ENCODE measurements around the gene NBPF4.
"Not testable (repeated sequence)": the region's sequence is repeated elsewhere in the genome, so short reads cannot be mapped to it uniquely, and the experiment has no call there.

The NBPF4 gene

DNA sequence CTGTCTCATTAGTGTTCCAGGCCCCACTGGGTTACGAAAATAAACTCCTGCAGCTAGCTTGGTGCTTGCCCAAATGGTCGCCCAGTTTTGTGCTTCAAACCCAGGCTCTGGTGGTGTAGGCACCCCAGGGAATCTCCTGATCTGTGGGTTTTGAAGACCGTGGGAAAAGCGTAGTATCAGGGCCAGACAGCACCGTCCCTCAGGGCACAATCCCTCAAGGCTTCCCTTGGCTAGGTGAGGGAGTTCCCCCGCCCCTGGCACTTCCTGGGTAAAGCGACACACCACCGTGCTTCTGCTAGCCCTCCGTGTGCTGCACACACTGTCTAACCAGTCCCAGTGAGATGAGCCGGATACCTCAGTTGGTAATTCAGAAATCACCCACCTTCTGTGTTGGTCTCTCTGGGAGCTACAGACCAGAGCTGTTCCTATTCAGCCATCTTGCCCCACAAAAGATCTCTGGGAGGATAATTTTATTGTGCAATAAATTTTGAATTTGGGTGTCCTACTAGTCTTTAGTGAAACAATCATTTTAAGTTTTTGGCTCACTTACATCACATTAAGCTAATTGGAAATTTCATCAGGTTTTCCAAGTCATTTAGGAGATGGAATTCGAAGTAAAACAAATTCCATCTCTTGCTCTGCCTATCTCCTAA is 34.3 kb downstream of the NBPF4 start:
- no peak for DNase-seq (ENCODE audit: low spot score)

DNA sequence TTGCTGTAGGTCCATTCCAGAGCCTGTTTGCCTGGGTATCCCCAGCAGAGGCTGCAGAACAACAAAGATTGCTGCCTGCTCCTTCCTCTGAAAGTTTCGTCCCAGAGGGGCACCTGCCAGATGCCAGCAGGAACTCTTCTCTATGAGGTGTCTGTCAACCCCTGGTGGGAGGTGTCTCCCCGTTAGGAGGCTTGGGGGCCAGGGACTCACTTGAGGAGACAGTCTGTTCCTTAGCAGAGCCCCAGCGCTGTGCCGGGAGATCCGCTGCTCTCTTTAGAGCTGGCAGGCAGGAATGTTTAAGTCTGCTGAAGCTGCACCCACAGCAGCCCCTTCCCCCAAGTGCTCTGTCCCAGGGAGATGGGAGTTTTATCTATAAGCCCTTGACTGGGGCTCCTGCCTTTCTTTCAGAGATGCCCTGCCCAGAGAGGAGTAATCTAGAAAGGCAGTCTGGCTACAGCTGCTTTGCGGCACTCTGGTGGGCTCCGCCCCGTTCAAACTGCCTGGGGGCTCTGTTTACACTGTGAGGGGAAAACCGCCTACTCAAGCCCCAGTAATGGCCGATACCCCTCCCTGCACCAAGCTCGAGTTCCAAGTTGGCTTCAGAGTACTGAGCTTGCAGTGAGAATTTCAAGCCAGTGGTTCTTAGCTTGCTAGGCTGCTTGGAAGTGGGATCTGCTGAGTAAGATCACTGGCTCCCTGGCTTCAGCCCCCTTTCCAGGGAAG is 35.0 kb downstream of the NBPF4 start:
- no peak for DNase-seq (ENCODE audit: low spot score)

DNA sequence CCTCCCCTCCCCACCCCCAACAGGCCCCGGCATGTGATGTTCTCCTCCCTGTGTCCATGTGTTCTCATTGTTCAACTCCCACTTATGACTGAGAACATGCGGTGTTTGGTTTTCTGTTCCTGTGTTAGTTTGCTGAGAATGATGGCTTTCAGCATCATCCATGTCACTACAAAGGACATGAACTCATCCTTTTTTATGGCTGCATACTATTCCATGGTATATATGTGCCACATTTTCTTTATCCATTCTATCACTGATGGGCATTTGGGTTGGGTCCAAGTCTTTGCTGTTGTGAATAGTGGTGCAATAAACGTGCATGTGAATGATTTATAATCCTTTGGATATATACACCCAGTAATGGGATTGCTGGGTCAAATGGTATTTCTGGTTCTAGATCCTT is 40.3 kb downstream of the NBPF4 start:
- not testable (repeated sequence) for DNase-seq (ENCODE audit: low spot score)

DNA sequence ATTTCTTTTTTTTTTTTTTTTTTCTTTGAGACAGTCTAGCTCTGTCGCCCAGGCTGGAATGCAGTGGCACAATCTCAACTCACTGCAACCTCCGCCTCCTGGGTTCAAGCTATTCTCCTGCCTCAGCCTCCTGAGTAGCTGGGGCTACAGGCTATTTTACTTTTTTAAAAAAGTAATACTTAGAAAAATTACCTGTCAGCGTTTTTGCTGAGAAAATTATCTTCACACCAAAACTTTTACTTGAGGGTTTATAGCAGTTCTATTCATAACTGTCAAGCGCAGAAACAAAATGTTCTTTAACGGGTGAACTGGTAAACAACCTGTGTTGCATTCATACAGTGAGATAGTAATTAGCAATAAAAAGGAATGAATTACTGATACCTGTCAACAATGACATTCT is 42.2 kb downstream of the NBPF4 start:
- no peak for DNase-seq (ENCODE audit: low spot score)

DNA sequence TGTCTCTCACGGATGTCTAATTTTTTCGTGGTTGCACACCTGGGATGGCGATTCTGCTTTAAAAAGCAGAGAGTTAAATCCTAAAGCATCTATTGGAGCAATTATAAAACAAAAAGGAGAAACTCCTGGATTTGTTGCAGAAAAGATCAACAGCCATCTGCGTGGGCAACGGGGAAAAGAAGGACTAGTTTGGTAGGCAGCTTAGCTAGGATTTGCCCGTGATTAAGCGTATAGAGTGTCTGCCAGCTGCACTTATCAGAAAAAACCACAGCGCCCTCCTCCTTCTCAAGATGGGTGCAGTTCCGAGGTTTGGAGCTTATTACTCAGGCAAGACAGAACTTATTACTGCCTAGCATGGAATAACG is 43.2 kb downstream of the NBPF4 start:
- peak; percentile 29 for DNase-seq (ENCODE audit: low spot score)

DNA sequence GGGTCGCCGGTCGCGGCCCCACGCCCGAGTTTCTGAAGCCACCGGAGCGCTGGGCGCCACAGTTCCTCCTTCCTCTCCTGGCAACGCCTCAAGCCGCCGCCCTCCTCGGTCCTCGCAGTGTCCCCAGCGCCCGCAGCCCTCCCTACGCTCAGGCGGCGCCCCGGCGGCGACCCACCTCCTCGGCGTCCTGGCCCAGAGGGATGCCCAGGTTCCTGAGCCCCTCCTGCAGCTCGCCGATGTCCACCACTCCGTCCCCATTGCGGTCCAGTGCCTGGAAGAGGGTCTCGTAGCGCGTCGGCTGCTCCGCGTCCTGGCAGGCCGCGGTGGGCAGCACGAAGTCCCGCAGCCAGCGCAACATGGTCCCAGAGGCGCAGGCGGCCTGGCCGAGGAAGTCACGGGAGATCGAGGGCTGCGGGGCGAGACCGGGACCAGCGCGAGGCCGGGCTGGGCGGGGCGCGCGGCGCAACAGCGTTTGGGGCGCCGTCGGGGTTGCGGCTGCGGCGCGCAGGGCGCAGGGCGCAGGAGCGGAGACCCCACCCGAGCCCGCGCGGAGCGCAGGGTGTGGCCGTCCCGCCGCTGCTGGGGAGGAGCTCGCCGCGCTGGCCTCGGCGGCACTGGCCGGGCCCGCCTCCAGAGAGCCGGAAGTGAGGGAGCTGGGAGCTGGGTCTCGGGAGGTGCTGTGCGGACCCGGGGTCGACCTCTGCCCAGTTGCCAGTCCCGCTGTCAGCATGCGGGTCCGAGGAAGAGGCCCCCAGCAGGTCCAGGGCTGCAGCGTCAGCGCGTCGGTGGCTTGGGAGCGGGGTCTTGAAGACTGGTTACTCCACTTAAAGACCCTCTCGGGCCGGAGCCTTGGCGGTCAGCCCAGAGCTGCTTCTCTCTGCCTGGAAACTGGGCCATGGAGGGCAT is 43.8 kb downstream of the NBPF4 start, which contains the start of gene SLC25A24:
Gene SLC25A24 (minus strand): TSS at position 563 of the 906 bp plus-strand sequence. CDS start 205 bp downstream, at position 358.
- peak; percentile 79 for DNase-seq (ENCODE audit: low spot score)

DNA sequence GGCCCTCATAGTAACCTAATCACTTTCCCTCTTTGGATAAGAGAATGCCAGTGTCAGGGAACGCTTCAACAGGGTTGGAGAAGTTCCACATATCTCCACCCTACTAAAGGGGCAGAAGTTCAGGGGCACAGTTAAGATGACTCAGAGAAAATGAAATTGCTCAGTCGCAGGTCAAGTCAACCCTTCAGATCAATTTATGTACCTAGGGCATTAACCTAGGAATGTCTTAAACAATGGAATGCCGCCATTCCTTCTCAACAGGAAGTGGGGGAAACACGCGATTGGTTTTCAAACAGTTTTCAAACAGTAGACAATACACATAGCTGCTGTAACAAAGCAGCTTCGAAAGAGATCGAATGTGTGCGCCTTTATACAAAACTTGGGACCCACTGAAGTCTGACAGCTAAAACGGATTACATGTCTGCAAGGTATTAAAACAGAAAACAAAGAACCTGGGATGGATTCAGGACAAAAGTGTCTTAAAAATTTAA is 44.6 kb downstream of the NBPF4 start:
- peak; percentile 86 for DNase-seq (ENCODE audit: low spot score)

DNA sequence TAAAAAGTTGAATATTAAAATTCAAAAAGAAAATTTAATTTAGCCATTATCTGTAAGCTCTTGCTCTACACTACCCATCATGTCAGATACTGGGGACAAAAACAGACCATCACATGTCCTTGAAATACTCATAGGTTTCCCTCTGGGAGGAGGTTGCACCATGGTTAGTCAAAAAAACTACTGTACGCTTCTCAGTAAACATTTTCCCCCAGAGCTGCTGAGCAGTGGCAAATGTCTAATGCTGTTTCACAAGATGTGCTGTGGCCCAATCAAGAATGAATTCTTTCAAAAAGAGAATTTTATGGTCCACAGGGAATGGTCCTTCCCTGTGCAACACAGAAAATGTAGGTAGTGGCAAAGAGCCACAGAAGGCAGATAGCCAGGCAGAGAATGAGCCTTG is 49.8 kb downstream of the NBPF4 start:
- DNase-seq (ENCODE audit: low spot score): no peak

DNA sequence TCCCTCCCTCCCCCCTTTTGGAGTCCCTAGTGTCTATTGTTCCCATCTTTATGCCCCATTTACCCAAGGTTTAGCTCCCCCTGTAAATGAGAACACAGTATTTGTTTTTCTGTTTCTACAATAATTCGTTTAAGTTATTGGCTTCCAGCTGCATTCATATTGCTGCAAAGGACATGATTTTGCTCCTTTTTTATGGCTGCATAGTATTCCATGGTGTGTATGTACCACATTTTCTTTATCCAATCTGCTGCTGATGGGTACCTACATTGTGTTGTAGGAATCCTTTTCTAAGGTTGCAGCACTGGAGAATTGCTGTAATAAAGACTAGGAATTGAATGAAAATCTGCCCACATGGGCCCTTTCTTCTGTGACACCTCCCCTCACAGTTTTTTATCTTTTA is 50.5 kb downstream of the NBPF4 start:
- no peak for DNase-seq (ENCODE audit: low spot score)

DNA sequence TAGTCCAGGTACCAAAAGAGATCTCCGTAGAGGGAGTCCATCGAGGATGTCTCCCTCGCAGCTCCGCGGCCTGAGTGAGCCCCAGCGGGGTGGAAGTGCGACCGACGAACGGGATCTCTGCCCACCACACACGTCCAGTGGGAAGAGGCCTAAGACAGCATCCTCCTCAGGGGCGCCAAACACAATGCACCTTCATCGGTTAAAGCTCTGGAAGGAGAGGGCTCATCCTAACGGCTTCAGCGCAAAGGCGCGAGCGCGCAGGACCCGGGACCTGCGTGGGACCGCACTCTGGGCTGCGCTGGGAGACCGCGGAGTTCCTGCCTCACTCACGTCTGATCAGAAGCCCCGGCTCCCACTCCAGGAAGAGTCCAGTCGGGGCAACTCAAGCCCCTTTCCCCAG is 51.3 kb downstream of the NBPF4 start:
- no peak for DNase-seq (ENCODE audit: low spot score)

DNA sequence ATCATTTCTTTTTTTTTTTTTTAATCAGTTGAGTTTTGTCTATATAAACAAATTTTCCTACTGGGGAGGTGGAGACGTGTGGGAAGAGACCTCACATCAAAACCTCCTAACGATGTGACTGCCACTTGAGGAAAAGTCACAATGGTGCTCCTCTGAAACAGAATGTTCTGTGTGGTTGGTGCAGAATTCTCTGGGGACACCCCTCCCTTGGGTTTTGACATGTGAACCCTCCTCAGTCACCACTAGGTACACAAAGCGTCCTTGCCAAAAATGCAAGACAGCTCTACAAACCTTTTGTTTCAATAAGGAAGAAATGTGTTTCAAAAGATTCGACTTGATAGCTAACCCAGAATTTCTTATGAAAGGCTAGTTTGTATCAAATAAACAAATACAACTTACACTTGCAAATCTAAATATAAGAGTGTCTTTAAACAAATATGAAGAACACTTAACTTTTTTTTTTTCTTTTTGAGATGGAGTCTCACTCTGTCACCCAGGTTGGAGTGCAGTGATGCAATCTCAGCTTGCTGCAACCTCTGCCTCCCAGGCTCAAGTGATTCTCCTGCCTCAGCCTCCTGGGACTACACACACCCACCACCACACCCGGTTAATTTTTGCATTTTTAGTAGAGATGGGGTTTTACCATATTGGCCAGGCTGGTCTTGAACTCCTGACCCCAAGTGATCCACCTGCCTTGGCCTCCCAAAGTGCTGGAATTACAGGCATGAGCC is 53.0 kb downstream of the NBPF4 start:
- DNase-seq (ENCODE audit: low spot score): no peak

DNA sequence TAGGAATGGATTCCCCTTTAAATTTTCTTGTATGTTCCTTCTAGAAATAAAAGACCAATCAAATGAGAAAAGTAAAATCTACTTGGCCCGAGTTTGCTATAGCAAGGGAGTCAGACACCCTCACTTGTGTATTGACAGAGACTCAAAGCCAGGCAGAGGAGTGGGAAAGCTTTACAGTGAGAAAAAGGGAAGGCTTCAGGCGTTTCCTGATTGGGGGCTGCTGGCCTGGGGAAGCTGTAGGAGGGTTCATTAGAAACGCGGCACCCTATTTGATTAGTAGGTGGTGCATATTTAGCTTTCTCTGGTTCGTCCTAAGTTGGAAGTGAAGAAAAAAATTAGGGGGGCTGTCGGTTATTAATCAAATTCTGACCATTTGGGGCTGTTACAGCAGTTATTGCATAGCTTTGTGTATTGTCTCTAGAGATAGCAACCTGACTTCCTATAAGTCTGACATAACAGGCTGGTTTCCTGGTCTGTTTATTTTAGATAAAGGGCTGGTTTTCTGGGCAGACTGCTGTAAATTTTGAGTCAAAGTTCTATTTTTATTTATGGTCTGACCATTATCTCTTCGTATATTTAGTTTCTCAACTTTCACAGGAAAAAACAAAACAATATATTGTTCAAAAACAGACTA is 53.8 kb downstream of the NBPF4 start:
- DNase-seq (ENCODE audit: low spot score): no peak

DNA sequence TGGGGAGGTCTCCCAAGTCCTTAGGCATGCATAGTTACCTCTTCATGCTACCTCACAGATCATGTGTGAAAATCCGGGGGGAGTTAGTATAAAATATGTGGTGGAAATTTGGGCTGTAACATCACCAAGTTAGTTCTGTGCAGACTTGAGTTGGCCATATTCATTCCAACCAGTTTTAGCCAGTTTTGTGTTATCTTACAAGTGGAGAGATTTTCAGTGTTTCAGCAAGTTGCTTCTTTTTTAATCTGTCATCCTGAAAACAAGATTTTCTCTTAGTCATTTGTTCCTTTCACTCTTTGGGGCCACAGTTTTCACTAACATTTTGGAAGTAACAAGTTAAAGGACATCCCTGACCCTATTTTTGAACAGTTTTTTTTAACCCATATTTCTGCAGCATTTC is 55.1 kb downstream of the NBPF4 start:
- DNase-seq (ENCODE audit: low spot score): no peak

DNA sequence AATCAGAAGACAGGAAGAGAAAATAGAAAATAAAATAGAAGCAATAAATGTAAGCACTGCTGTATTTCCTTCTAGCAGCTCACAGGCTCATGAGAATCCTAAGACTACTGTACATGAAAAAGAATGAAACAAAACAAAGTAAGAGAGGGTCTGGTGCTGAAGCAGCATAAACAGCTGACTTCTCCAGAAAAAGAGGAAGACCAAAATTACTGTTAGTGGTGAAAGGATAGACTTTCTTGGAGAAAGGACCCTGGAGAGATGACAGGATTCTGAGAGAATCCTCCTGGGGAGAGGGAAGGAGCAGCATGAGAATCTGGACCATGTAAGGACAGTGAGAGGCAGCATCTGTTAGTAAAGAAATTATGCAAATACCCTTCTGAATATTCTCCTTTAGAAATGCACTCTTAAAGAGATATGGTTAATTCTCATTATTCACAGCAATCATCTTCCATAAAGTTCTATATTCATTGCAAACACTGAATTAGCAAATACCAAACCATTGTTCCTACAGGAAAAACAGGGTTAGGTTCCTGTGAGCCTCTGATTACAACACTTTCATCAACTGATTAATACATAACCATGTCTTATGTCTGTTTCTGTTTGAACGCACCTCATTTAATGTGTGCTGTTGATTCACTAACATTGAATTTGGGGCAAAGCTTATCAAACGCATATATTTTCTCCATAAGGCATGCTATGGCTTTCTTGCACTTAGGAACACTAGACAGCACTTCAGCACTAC is 60.7 kb downstream of the NBPF4 start:
- no peak for DNase-seq (ENCODE audit: low spot score)

DNA sequence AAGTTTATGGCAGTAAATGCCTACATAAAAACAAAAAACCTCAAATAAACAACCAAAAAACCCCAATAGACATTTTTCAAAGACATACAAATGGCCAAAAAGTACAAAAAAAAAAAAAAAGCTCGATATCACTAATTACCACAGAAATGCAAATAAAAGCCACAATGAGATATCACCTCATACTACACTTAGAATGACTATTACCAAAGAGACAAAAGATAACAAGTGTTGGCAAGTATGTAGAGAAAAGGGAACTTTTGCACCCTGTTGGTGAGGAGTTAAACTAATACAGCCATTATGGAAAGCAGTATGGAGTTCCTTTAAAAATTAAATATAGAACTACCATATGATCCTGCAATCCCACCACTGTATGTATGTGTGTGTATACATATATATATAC is 64.9 kb downstream of the NBPF4 start:
- no peak for DNase-seq (ENCODE audit: low spot score)

All from kidney capillary endothelial cell (primary cell).